ENCODE measurements around the gene SLC34A3.

SLC34A3 gene

DNA sequence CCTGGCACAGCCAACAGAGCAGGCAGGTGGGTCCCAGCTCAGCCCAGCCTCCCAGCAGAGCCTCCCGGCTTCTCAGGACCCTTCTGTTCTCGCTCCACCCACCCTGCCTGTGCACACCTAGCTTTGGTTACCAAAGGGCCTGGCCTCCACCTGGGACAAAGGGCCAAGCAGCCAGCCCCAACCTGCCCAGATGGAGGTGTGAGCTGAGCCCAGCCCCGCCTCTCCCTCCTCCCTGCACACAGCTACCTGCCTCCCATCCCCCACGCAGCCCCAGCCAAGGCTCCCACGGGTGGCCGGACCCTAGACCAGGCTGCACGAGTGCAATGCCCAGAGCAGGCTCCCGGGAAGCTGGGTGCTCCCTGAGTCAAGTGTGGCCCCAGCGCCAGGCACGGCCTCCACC is 35.8 kb upstream of the SLC34A3 start:
- no peak overlapping the region for H3K4me3 ChIP-seq (ENCODE audit: control insufficient read depth, low read depth, low read length)
- DNase-seq (ENCODE audit: low read depth), result no peak
- TF ChIP-seq, protein P1, sequence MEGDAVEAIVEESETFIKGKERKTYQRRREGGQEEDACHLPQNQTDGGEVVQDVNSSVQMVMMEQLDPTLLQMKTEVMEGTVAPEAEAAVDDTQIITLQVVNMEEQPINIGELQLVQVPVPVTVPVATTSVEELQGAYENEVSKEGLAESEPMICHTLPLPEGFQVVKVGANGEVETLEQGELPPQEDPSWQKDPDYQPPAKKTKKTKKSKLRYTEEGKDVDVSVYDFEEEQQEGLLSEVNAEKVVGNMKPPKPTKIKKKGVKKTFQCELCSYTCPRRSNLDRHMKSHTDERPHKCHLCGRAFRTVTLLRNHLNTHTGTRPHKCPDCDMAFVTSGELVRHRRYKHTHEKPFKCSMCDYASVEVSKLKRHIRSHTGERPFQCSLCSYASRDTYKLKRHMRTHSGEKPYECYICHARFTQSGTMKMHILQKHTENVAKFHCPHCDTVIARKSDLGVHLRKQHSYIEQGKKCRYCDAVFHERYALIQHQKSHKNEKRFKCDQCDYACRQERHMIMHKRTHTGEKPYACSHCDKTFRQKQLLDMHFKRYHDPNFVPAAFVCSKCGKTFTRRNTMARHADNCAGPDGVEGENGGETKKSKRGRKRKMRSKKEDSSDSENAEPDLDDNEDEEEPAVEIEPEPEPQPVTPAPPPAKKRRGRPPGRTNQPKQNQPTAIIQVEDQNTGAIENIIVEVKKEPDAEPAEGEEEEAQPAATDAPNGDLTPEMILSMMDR (IDR thresholded peaks at IDR 0.05; ENCODE audit: control insufficient read depth, insufficient read depth, low read depth, low read length, missing control alignments), result no peak

DNA sequence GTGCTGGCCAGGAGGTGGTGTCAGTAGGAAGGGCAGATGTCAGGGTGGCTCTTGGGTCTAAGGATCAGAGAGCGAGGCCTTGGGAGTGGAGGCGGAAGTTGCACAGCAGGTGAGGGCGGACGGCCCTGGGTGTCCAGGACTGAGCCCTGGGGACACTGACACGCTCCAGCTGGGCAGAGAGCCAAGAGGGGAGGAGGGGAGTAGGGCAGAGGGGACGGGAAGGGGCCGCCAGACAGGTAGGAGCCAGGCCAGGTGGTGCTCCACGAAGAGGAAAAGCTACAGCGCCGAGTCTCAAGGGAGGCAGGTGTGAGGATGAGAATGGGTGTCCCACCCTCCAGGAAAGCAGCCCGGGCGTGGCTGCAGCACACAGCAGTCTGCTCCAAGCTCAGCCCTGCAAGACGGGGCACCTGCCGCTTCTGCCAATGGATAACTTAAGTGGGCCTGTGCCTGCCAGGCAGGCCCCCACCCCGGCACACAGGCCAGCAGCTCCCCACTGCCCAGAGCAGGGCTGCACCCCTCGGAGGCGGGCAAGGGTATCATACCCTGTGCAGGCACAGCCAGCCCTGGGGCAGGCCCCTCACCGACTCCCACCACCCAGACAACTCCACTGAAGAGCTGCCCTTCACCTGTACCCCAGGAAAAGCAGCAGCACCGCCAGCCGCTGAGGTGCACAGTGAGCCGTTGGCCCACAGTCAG is 35.0 kb upstream of the SLC34A3 start:
- no peak overlapping the region for H3K4me3 ChIP-seq (ENCODE audit: control insufficient read depth, low read depth, low read length)
- DNase-seq (ENCODE audit: low read depth), result no peak
- TF ChIP-seq, protein P1 (IDR thresholded peaks at IDR 0.05; ENCODE audit: control insufficient read depth, insufficient read depth, low read depth, low read length, missing control alignments), result no peak

DNA sequence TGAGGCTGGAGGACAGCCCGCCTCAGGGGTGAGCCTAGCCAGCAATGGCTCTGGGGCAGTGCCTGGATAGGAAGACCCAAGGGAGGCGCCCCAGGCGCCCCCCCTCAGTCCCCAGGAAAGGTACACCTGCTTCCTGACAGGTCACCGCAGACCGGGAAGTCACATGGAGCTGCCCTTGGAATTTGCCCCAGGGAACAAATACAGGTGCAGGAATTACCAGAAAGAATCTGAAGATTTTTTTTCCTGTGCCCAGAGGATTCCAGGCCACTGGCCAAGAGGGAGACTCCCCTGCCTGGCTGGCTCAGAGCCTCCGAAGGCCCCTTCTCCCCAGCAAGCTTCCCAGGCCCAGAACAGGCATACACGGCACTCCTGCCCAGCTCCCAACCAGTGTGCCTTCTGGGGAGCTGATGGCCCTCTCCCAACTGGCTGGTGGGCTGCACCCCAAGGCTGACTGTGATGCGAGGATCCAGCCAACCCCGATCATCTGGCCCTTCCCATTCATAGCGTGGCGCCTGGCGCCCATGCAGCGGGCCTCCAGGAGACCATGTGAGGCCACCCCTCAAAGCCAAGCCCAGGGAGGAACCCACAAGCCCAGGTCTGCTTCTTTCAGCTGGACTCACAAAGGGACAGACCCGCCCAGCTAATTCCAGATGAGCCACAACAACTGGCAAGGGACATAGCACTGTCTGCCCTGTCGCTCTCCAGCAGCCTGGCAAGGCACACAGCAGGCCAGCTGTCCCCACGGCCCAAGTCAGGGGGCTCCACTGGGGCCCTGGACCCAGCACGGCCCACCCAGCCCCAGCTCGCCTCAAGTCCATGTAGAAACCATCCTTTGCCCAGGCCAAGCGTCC is 32.4 kb upstream of the SLC34A3 start:
- TF ChIP-seq, protein P1 (IDR thresholded peaks at IDR 0.05; ENCODE audit: control insufficient read depth, insufficient read depth, low read depth, low read length, missing control alignments), result no peak
- peak overlapping the region; percentile 42 for H3K4me3 ChIP-seq (ENCODE audit: control insufficient read depth, low read depth, low read length)
- DNase-seq (ENCODE audit: low read depth), result no peak

DNA sequence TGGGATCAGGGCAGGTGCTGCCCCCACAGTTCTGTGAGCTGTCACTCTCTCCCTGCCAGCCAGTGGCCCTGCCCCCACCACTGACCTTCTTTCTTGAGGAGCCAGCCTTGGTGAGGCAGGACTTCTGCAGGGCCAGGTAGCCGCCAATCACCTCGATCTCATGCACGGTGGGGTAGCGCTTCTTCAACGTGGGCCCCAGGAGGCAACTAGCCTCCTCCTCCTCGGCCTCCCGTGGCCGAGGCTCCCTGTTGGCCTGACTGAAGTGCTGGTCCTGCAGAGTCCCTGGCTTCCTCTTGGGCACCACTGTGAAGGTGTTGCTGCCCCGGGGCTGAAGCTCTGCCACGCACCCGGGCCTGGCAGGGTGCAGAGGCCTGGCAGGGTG is 31.8 kb upstream of the SLC34A3 start:
- DNase-seq (ENCODE audit: low read depth), result no peak
- TF ChIP-seq, protein P1 (IDR thresholded peaks at IDR 0.05; ENCODE audit: control insufficient read depth, insufficient read depth, low read depth, low read length, missing control alignments), result no peak
- H3K4me3 ChIP-seq (ENCODE audit: control insufficient read depth, low read depth, low read length), result peak overlapping the region; percentile 42

DNA sequence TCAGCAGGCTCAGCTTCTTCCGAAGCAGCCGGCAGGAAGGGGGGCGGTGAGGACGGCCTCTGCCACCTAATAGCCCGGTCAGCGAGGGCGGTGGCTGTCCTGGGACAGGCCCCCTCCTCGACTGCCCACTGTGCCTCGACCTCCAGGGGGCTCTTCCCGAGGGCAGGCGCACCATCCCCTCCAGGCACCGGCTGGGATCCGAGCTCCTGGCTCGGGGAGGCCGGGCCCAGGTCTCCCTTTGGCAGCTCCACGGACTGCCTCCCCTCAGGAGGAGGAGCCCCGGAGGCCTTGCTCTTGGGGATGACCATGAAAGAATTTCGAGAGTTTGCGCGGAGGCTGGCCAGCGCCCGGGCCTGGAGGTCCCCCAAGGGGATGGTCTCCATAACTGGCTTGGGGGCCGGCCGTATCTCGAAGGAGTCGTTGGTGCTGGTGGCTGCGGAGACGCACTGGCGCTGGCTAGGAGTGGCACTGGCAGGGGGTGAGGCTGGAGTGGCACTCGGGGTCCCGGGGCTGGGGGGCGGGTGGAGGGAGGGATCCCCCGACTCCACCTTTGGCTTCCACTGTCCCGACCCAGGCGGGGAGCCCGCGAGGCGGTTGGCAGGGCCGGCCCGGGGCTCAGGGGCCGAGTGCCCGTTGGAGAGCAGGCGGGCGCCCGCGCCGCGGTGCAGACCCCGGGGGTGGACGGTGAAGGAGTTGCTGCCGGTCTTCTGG is 31.1 kb upstream of the SLC34A3 start:
- TF ChIP-seq, protein P1 (IDR thresholded peaks at IDR 0.05; ENCODE audit: control insufficient read depth, insufficient read depth, low read depth, low read length, missing control alignments), result no peak
- DNase-seq (ENCODE audit: low read depth), result no peak
- H3K4me3 ChIP-seq (ENCODE audit: control insufficient read depth, low read depth, low read length), result peak overlapping the region; percentile 42

DNA sequence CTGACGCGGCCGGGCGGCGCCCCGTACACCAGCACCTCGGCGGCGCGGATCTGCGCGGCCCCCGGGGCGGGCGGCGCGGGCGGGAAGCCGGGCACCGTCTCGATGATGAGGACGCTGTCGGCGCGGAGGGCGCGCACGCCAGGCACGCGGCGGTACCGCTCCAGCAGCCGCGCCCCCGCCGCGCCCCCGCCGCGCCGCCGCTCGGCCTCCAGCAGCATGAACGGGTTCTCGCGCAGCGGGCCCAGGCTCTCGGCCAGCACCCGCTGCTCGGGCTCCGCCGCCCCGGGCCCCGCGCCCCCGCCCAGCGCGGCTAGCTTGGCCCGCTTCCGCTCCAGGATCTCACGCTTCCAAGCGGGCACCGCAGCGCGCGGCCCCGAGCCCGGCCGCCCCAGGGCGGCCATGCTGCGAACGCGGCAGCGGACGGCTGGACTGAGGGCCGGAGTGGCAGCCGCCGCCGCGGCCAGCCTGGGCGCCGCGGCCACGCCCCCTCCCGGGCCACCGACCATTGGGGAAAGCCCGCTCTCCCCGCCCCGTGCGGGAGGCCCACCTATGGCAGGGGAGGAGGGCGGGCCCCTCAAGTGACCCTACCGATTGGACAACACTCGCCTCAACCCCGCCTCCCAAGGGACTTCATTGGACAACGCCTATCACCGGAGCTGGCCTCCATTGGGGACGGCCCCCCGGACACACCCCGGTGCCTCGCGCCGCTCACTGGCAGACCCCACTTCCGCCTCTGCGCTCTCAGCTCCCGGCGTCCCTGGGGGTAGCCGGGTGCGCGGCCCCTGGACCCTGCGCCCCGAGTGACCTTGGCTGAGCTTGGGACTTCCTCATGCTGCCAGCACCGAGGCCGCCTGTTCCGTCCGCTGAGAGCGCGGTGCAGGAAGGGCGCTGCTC is 30.1 kb upstream of the SLC34A3 start, which contains the start of gene TPRN:
TSS of gene TPRN (minus strand) at position 431 of the 894 bp plus-strand sequence. CDS start at position 401, 30 bp downstream.
- H3K4me3 ChIP-seq (ENCODE audit: control insufficient read depth, low read depth, low read length), result peak within 1 kb of the TSS; percentile 57
- TF ChIP-seq, protein P1 (IDR thresholded peaks at IDR 0.05; ENCODE audit: control insufficient read depth, insufficient read depth, low read depth, low read length, missing control alignments), result no peak
- peak; percentile 91 for DNase-seq (ENCODE audit: low read depth)

All from AG09309 (cell line).